Upper lobe of right lung (tissue), 1 donor: ENCODE measurements around the gene A3GALT2. TPM values are rescaled to one million over a fixed set of nuclear protein-coding genes. Genes with fewer than 3 reads are reported as not detected.
"Not testable (repeated sequence)": the region's sequence is repeated elsewhere in the genome, so short reads cannot be mapped to it uniquely, and the experiment has no call there.

ENCODE experiments used
- ATAC-seq: fragments of 200-7000 bp; cut with Tn5 transposase; one replicate; pipeline ENCODE4 v1.9.1; 2020; ENCODE audit warnings: mild to moderate bottlenecking, moderate library complexity
- DNase-seq: peaks from one replicate; pipeline ENCODE4 v3.0.0-alpha.2; 2020
- H3K27ac ChIP-seq: fragments of 200-600 bp; one replicate; pipeline ENCODE4 v1.8.0; 2022
- H3K27me3 ChIP-seq: fragments of 200-600 bp; one replicate; pipeline ENCODE4 v1.8.0; 2022; ENCODE audit warnings: mild to moderate bottlenecking
- H3K36me3 ChIP-seq: fragments of 200-600 bp; one replicate; pipeline ENCODE4 v1.8.0; 2022
- H3K4me1 ChIP-seq: fragments of 200-600 bp; one replicate; pipeline ENCODE4 v1.8.0; 2022
- H3K4me3 ChIP-seq: fragments of 200-600 bp; one replicate; pipeline ENCODE4 v1.8.0; 2022; ENCODE audit warnings: mild to moderate bottlenecking
- H3K9me3 ChIP-seq: fragments of 200-600 bp; one replicate; pipeline ENCODE4 v1.8.0; 2022
- intact Hi-C: fragments of 100-400 bp; cut with DNase I; formaldehyde crosslinking; loops from one replicate; pipeline ENCODE4 v1.11.0; 2022
- total RNA-seq: library from RNA; stranded (reverse); fragmentation: NEBNext Ultra II Directional; extraction: Animal tissue kit (Norgen Biotek cat#: 25700); gene quantifications from one replicate; pipeline ENCODE4 v1.2.1, GENCODE V29; 2021
- TF ChIP-seq, protein P1 (sequence below): fragments of 200-600 bp; IDR thresholded peaks from one replicate; pipeline ENCODE4 v1.8.0; 2022; ENCODE audit warnings: antibody characterized with exemption
- donor health status: DM: no; HTN: yes; CAD: no; lungs with severe emphysema.

A3GALT2 gene
- total RNA-seq, 1 donor from 2014 or later, result not detected

DNA sequence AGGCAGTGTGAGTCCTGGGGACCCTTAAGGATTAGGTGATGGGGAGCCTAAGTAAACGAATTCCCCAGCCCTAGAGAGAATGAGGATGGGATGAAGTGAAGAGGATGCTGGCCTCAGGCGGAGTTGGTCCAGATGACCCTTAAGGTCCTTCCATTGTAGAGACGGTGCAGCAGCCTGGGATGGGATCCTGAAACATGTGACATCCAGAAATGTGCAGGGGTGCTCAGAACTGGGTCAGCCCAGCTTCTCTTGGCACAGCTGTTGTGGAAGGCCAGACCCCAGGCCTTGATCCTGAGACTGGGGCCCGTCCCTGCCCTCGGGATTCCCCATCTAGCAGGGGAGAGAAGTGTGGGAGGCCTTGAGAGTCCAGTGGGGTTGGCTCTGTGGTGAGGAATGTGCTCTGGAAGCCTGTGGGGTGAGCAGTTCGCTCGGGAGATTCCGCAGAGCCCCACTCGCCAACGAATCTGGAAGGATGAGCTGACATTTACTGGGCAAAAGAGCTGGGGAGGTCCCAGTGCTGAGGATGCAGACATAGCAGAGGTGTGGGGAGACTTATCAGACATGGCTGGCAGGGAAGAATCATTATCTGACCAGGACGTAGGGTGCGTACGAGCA lies 28.1 kb downstream of the A3GALT2 start:
- no peak overlapping the region for H3K27ac ChIP-seq
- no peak for ATAC-seq
- H3K9me3 ChIP-seq, result no peaks in the 10 kb centered on the region
- DNase-seq, result peak; percentile 57
- H3K4me3 ChIP-seq, result no peak overlapping the region
- H3K27me3 ChIP-seq, result no peaks in the 10 kb centered on the region
- TF ChIP-seq, protein P1, sequence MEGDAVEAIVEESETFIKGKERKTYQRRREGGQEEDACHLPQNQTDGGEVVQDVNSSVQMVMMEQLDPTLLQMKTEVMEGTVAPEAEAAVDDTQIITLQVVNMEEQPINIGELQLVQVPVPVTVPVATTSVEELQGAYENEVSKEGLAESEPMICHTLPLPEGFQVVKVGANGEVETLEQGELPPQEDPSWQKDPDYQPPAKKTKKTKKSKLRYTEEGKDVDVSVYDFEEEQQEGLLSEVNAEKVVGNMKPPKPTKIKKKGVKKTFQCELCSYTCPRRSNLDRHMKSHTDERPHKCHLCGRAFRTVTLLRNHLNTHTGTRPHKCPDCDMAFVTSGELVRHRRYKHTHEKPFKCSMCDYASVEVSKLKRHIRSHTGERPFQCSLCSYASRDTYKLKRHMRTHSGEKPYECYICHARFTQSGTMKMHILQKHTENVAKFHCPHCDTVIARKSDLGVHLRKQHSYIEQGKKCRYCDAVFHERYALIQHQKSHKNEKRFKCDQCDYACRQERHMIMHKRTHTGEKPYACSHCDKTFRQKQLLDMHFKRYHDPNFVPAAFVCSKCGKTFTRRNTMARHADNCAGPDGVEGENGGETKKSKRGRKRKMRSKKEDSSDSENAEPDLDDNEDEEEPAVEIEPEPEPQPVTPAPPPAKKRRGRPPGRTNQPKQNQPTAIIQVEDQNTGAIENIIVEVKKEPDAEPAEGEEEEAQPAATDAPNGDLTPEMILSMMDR, result no peak
- peaks cover 35% of the 10 kb centered on the region for H3K36me3 ChIP-seq
- intact Hi-C loops, result loop anchor here (10.0 kb wide), 1 partner anchor 162 kb away; no protein-coding TSS in a partner anchor
- H3K4me1 ChIP-seq, result peaks cover 10% of the 10 kb centered on the region

DNA sequence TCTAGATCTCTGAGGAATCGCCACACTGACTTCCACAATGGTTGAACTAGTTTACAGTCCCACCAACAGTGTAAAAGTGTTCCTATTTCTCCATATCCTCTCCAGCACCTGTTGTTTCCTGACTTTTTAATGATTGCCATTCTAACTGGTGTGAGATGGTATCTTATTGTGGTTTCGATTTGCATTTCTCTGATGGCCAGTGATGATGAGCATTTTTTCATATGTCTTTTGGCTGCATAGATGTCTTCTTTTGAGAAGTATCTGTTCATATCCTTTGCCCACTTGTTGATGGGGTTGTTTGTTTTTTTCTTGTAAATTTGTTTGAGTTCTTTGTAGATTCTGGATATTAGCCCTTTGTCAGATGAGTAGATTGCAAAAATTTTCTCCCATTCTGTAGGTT lies 30.3 kb downstream of the A3GALT2 start:
- not testable (repeated sequence) for H3K4me1 ChIP-seq, ATAC-seq, DNase-seq, H3K27me3 ChIP-seq, H3K9me3 ChIP-seq, H3K4me3 ChIP-seq, H3K27ac ChIP-seq
- intact Hi-C loops, result loop anchor here (10.0 kb wide), 1 partner anchor 164 kb away; no protein-coding TSS in a partner anchor
- peaks cover 36% of the 10 kb centered on the region for H3K36me3 ChIP-seq

DNA sequence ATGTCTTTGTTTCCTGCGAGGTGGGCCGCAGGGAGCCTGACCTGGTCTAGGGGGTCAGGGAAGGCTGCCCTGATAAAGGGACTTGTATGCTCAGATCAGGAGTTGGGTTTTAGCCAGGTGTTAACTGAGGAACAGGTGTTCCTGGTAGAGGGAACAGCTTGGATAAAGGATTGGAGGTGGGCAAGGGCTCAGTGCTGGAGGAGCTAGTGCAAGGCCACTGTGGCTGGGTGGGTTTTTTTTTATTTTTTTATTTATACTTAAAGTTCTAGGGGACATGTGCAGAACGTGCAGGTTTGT lies 31.1 kb downstream of the A3GALT2 start:
- Histone ChIP-seq H3K36me3 (peaks cover 36% of the 10 kb centered on the region), H3K27me3 (no peaks in the 10 kb centered on the region), H3K4me1 (no peaks in the 10 kb centered on the region), H3K27ac (no peak overlapping the region), H3K9me3 (no peaks in the 10 kb centered on the region), H3K4me3 (no peak overlapping the region)
- ATAC-seq (no peak), DNase-seq (no peak)
- TF ChIP-seq, protein P1, result no peak
- intact Hi-C loops, result loop anchor here (10.0 kb wide), 1 partner anchor 165 kb away; no protein-coding TSS in a partner anchor

DNA sequence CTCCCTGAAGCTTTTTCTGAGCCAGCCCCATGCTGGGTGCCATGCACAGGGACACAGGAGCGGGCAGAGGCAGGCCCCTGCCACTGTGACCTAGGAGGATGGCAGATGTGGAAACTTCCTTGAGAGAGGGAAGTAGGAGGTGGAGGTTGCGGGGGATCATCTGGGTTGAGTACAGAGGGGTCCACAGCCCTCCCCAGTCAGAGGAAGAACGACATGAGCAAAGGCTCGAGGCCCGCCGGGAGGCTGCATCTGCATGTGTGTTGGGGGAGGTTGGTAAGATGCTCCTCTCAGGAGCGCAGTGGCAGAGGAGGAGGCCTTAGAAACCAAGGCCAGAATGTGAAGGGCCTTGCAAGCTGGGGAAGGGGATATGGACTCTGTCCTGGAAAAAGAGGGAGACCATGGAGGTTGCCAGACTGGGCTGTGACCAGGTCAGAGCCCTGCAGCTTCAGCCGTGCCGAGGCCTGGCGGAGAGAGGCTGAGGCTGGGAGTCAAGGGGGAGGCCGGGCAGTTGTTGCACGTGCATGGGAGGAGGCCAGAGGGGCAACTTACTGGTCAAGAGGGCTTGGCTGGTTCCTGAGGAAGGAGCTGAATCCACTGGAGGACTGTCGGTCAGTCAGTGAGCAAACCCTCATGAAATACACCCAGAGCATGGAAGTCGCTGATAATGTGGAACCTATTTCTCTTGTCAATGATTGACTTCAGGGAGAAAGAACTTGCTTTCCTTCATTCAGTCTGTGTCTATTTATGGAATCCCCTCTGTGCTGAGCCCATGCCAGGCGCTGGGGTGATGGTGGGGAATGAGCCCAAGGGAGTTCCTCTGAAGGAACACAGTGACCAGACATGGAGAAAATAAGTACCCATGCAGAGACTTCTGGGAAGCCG lies 31.7 kb downstream of the A3GALT2 start:
- Histone ChIP-seq H3K36me3 (peaks cover 37% of the 10 kb centered on the region), H3K4me1 (no peaks in the 10 kb centered on the region), H3K9me3 (no peaks in the 10 kb centered on the region), H3K4me3 (no peak overlapping the region), H3K27ac (no peak overlapping the region), H3K27me3 (no peaks in the 10 kb centered on the region)
- DNase-seq (peak; percentile 48), ATAC-seq (no peak)
- intact Hi-C loops, result no loop called here
- TF ChIP-seq, protein P1, result no peak

DNA sequence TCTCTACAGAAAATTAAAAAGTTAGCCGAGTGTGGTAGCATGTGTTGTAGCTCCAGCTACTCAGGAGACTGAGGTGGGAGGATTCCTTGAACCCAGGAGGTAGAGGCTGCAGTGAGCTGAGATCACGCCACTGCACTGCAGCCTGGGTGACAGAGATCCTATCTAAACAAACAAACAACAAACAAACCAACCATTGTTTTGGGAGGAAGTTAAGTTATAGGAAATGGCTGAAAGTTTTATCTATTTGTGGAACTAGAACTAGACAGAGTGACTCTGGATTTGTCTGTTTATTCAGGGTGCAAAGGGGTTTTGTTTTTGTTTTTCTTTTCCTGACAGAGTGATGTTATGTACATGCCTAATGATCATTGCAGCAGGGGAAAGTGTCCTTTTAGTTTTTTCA lies 33.6 kb downstream of the A3GALT2 start:
- ATAC-seq (no peak), DNase-seq (peak; percentile 6)
- H3K4me3 ChIP-seq, result no peak overlapping the region
- H3K27ac ChIP-seq, result no peak overlapping the region
- no peaks in the 10 kb centered on the region for H3K9me3 ChIP-seq
- H3K4me1 ChIP-seq, result no peaks in the 10 kb centered on the region
- intact Hi-C loops, result no loop called here
- H3K27me3 ChIP-seq, result no peaks in the 10 kb centered on the region
- TF ChIP-seq, protein P1, result no peak
- H3K36me3 ChIP-seq, result peaks cover 48% of the 10 kb centered on the region
